ENCODE results near the gene IRF2.
A peak's percentile ranks its signal among the peaks of the same experiment; 100 is the strongest.

IRF2 gene

GRCh38 chr4:184476695-184477094 lies 2.3 kb upstream of the IRF2 start:
- DNase-seq (ENCODE audit: low read depth), result no peak
- no peak overlapping the region for H3K4me3 ChIP-seq (ENCODE audit: low read depth, low read length)

- H3K4me3 ChIP-seq (ENCODE audit: low read depth, low read length), result peak overlapping the region; percentile 88
Observed at GRCh38 chr4:184475498-184475897, 1.1 kb upstream of the IRF2 start.

GRCh38 chr4:184475096-184475461 lies 729 bp upstream of the IRF2 start:
- no peak for DNase-seq (ENCODE audit: low read depth)

More at GRCh38 chr4:184475498-184475897, 1.1 kb upstream of the IRF2 start:
- DNase-seq (ENCODE audit: low read depth), result no peak

GRCh38 chr4:184473499-184474262 lies 669 bp downstream of the IRF2 start:
- H3K4me3 ChIP-seq (ENCODE audit: low read depth, low read length), result peak overlapping the region; percentile 88
- DNase-seq (ENCODE audit: low read depth), result no peak

More at GRCh38 chr4:184475096-184475461, 729 bp upstream of the IRF2 start:
- H3K4me3 ChIP-seq (ENCODE audit: low read depth, low read length), result peak overlapping the region; percentile 88

GRCh38 chr4:184472614-184473498 lies 1.5 kb downstream of the IRF2 start:
- no peak for DNase-seq (ENCODE audit: low read depth)
- H3K4me3 ChIP-seq (ENCODE audit: low read depth, low read length), result peak overlapping the region; percentile 88

GRCh38 chr4:184471881-184472613 lies 2.3 kb downstream of the IRF2 start:
- no peak for DNase-seq (ENCODE audit: low read depth)

GRCh38 chr4:184470785-184471110 lies 3.6 kb downstream of the IRF2 start:
- no peak for DNase-seq (ENCODE audit: low read depth)
- H3K4me3 ChIP-seq (ENCODE audit: low read depth, low read length), result no peak overlapping the region

More at GRCh38 chr4:184471881-184472613, 2.3 kb downstream of the IRF2 start:
- peak overlapping the region; percentile 88 for H3K4me3 ChIP-seq (ENCODE audit: low read depth, low read length)

GRCh38 chr4:184466634-184467033 lies 7.7 kb downstream of the IRF2 start:
- no peak for DNase-seq (ENCODE audit: low read depth)
- H3K4me3 ChIP-seq (ENCODE audit: low read depth, low read length), result no peak overlapping the region

- no peak overlapping the region for H3K4me3 ChIP-seq (ENCODE audit: low read depth, low read length)
- no peak for DNase-seq (ENCODE audit: low read depth)
Observed at GRCh38 chr4:184464759-184465454, 9.4 kb downstream of the IRF2 start.

- no peak overlapping the region for H3K4me3 ChIP-seq (ENCODE audit: low read depth, low read length)
- DNase-seq (ENCODE audit: low read depth), result no peak
Observed at GRCh38 chr4:184463856-184464255, 10.5 kb downstream of the IRF2 start.

- no peak for DNase-seq (ENCODE audit: low read depth)
- H3K4me3 ChIP-seq (ENCODE audit: low read depth, low read length), result no peak overlapping the region
Observed at GRCh38 chr4:184463158-184463557, 11.2 kb downstream of the IRF2 start.

- H3K4me3 ChIP-seq (ENCODE audit: low read depth, low read length), result no peak overlapping the region
- no peak for DNase-seq (ENCODE audit: low read depth)
Observed at GRCh38 chr4:184462724-184463123, 11.6 kb downstream of the IRF2 start.

GRCh38 chr4:184461711-184462441 lies 12.5 kb downstream of the IRF2 start:
- H3K4me3 ChIP-seq (ENCODE audit: low read depth, low read length), result no peak overlapping the region
- no peak for DNase-seq (ENCODE audit: low read depth)

GRCh38 chr4:184460499-184461285 lies 13.7 kb downstream of the IRF2 start:
- H3K4me3 ChIP-seq (ENCODE audit: low read depth, low read length), result no peak overlapping the region
- DNase-seq (ENCODE audit: low read depth), result no peak

- no peak for DNase-seq (ENCODE audit: low read depth)
- H3K4me3 ChIP-seq (ENCODE audit: low read depth, low read length), result no peak overlapping the region
Observed at GRCh38 chr4:184459413-184459812, 14.9 kb downstream of the IRF2 start.

- no peak for DNase-seq (ENCODE audit: low read depth)
- no peak overlapping the region for H3K4me3 ChIP-seq (ENCODE audit: low read depth, low read length)
Observed at GRCh38 chr4:184457535-184458249, 16.7 kb downstream of the IRF2 start.

- no peak overlapping the region for H3K4me3 ChIP-seq (ENCODE audit: low read depth, low read length)
- no peak for DNase-seq (ENCODE audit: low read depth)
Observed at GRCh38 chr4:184456337-184456736, 18.0 kb downstream of the IRF2 start.
